HG02852 (cell line): Measurements from ENCODE around the gene ST6GALNAC5.

Source experiments
- ATAC-seq: cut with Tn5 transposase; IDR thresholded peaks from one replicate; pipeline ENCODE4 v1.9.1; 2021; ENCODE audit warnings: mild to moderate bottlenecking, moderate library complexity; ENCODE audit not compliant: unreplicated experiment

The ST6GALNAC5 gene

DNA sequence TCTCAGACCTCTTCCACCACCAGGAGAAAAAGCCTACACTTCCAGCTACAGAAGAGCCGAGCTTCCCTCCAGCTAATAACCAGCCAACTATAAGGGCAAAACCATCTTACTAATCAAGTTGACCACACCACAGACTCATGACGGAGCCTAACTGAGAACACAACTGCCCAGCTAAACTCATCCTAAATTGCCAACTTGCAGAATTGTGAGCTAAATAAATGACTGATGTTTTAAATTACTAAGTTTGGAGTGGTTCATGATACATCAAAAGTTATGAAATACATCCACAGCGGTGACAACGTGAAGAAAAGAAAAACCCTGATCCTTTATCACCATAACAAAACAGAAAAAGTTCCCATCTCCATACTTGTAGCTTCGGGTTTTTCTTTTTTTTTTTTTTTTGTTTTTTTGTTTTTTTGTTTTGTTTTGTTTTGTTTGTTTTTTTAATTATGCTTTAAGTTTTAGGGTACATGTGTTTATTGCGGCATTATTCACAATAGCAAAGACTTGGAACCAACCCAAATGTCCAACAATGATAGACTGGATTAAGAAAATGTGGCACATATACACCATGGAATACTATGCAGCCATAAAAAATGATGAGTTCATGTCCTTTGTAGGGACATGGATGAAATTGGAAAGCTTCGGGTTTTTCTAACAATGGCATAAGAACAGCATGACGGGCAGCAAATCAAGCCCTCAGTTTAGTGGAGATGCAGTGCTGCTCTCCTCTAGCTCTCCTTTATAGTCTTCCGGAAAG lies 229.4 kb downstream of the ST6GALNAC5 start:
- no peak for ATAC-seq

DNA sequence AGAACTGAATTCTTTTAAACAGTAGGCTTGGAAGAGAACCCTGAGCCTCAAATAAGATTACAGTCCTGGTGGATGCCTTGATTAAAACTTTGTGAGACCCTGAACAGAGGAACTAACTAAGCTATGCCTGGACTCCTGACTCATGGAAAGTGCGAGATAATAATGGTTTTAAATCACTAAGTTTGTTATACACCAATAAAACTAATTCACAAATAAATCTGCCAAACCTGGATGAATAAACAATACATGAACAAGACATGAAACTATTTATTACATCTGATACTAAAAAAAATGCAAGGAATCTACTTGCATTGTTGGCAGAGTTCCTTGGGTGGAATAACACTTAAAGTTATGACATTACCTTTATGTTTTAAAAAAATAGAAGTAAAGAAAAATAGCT lies 233.6 kb downstream of the ST6GALNAC5 start:
- no peak for ATAC-seq

DNA sequence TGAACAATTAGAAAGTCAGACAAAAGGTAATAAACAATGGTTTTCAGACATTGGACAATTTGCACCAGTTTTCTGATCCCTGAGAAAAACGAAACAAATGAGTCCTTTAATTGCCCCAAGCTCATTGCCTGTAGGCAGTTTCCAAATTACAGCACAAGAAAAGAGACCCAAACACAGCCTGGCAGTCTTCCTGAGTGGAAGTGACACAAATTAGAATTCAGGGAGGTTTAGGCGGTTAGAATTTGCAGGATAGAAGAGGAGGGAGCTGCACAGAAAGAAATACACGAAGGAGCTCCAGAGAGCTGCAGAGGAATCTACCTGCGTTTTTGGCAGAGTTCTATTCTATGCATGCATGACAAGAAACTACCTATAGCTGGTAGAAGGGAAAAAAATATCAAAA lies 236.2 kb downstream of the ST6GALNAC5 start:
- no peak for ATAC-seq

DNA sequence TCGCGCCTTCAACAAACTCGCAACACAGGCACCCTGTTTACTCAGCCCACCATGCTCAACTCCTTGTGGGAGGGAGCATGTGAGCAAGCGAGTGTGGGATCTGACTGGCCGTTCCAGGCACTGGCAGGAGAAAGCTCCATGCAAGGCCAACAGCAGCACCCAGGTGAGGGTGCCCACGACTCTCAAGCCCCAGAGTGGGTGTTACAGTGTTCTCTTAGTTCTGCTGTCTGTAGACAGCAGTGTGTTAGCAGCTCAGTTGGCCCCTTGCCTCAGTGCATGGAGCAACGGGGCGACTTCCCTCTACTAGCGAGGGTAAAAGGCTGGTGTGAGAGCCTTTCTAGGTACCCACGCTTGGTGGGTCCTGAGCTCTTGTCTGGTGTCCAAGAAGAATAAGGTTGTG lies 237.4 kb downstream of the ST6GALNAC5 start:
- no peak for ATAC-seq
